DND-41 (cell line): ENCODE data around the gene UNC13B.

Experiments
- CTCF ChIP-seq: IDR thresholded peaks from 2 replicates; pipeline ENCODE4 v1.5.1; 2012; ENCODE audit warnings: borderline replicate concordance, low read length, moderate library complexity, mild to moderate bottlenecking; ENCODE audit not compliant: poor library complexity, severe bottlenecking; ENCODE audit errors: extremely low read depth
- EZH2 ChIP-seq: IDR thresholded peaks from 3 replicates; pipeline ENCODE4 v1.6.1; 2012; ENCODE audit warnings: borderline replicate concordance, low read depth, mild to moderate bottlenecking, moderate library complexity, low read length, inconsistent platforms; ENCODE audit not compliant: severe bottlenecking

GRCh38 chr9:35135988-35136387 is 25.8 kb upstream of the UNC13B start:
- no peak for TF ChIP-seq CTCF
- TF ChIP-seq EZH2, result no peak
